Breast epithelium (tissue), 4 donors: ENCODE results near the gene AFF3. TPM values are rescaled to one million over a fixed set of nuclear protein-coding genes. Genes with fewer than 3 reads are reported as not detected.

ENCODE experiments used
- DNase-seq, 2 donors: peaks; one replicate each; pipeline ENCODE4 v3.0.0-alpha.2; 2019; ENCODE audit warnings: low spot score in 2 of 2
- H3K27ac ChIP-seq, 2 donors: fragments of 200-600 bp; sonication (generic) in 1 of 2; one replicate each; pipeline ENCODE4 v1.5.1; 2016 to 2019; ENCODE audit warnings: mild to moderate bottlenecking in 1 of 2
- H3K27me3 ChIP-seq, 2 donors: fragments of 200-600 bp; sonication (generic) in 1 of 2; one replicate each; pipeline versions ENCODE4 v1.5.1 to v1.6.0; 2017 to 2019; ENCODE audit warnings: control low read depth in 1 of 2, mild to moderate bottlenecking in 1 of 2
- H3K36me3 ChIP-seq: fragments of 200-600 bp; one replicate; pipeline ENCODE4 v1.5.1; 2019
- H3K4me1 ChIP-seq, 2 donors: fragments of 200-600 bp; sonication (generic); one replicate each; pipeline ENCODE4 v1.5.1; 2016 to 2019; ENCODE audit warnings: control low read depth in 1 of 2
- H3K4me3 ChIP-seq, 3 donors: fragments of 200-600 bp; sonication (generic); 1 replicate in 2 of 3; 2 replicates in 1 of 3; pipeline ENCODE4 v1.5.1; 2016 to 2019; ENCODE audit warnings: mild to moderate bottlenecking in 3 of 3, moderate library complexity in 2 of 3
- H3K9me3 ChIP-seq, 2 donors: fragments of 200-600 bp; sonication (generic) in 1 of 2; one replicate each; pipeline ENCODE4 v1.5.1; 2016 to 2019; ENCODE audit warnings: control low read depth in 1 of 2
- CTCF ChIP-seq, 3 donors: fragments of 450-650 bp; IDR thresholded peaks; one replicate each; pipeline ENCODE4 v1.5.1; 2016 to 2017; ENCODE audit warnings: antibody characterized with exemption in 3 of 3, mild to moderate bottlenecking in 3 of 3, moderate library complexity in 3 of 3
- POLR2A ChIP-seq: fragments of 450-650 bp; IDR thresholded peaks from one replicate; pipeline ENCODE4 v1.6.1; 2016; ENCODE audit warnings: antibody characterized with exemption, mild to moderate bottlenecking, moderate library complexity
- POLR2AphosphoS5 ChIP-seq, 3 donors: sonication (generic); formaldehyde crosslinking; IDR thresholded peaks; one replicate each; pipeline ENCODE4 v1.6.1; 2017; ENCODE audit warnings: antibody characterized with exemption in 3 of 3
- intact Hi-C: fragments of 100-400 bp; cut with DNase I; formaldehyde crosslinking; loops from one replicate; pipeline ENCODE4 v1.15.1; 2023; ENCODE audit warnings: low total_unique reads
- total RNA-seq, 3 donors: library from RNA; depleted of rRNA; stranded (reverse); fragments of >200 nt; gene quantifications; one replicate each; pipeline ENCODE4 v1.1.0, GENCODE V29; 2016

AFF3 gene
- total RNA-seq, 3 donors from 2014 or later = 8.2 to 116 (median 63.6) TPM

- Histone ChIP-seq H3K4me1 (no peaks in the 10 kb centered on the region), H3K4me3 (no peak overlapping the region), H3K9me3 (no peaks in the 10 kb centered on the region), H3K27me3 (no peaks in the 10 kb centered on the region), H3K36me3 (no peaks in the 10 kb centered on the region), H3K27ac (no peak overlapping the region)
- intact Hi-C loops = no loop called here
- no peak for DNase-seq
- TF ChIP-seq POLR2A (no peak), CTCF (IDR thresholded peaks at IDR 0.05) (no peak), POLR2AphosphoS5 (IDR thresholded peaks at IDR 0.05) (no peak)
Observed at GRCh38 chr2:99834426-99834825, 308.0 kb downstream of the AFF3 start.

GRCh38 chr2:99833586-99834201 is 308.7 kb downstream of the AFF3 start:
- intact Hi-C loops = no loop called here
- no peak for DNase-seq
- Histone ChIP-seq H3K27ac (no peak overlapping the region), H3K36me3 (no peaks in the 10 kb centered on the region), H3K4me3 (no peak overlapping the region), H3K27me3 (no peaks in the 10 kb centered on the region), H3K9me3 (no peaks in the 10 kb centered on the region), H3K4me1 (no peaks in the 10 kb centered on the region)
- no peak for TF ChIP-seq POLR2AphosphoS5 (IDR thresholded peaks at IDR 0.05)
- no peak for TF ChIP-seq POLR2A
- no peak for TF ChIP-seq CTCF (IDR thresholded peaks at IDR 0.05)

- Histone ChIP-seq H3K4me3 (no peak overlapping the region), H3K27ac (no peak overlapping the region), H3K36me3 (no peaks in the 10 kb centered on the region), H3K9me3 (no peaks in the 10 kb centered on the region), H3K4me1 (no peaks in the 10 kb centered on the region), H3K27me3 (no peaks in the 10 kb centered on the region)
- no peak for DNase-seq
- intact Hi-C loops = no loop called here
- TF ChIP-seq POLR2A (no peak), POLR2AphosphoS5 (IDR thresholded peaks at IDR 0.05) (no peak), CTCF (IDR thresholded peaks at IDR 0.05) (no peak)
Observed at GRCh38 chr2:99832926-99833325, 309.5 kb downstream of the AFF3 start.

- DNase-seq = no peak
- no peaks in the 10 kb centered on the region for H3K27me3 ChIP-seq
- H3K4me1 ChIP-seq = no peaks in the 10 kb centered on the region
- H3K4me3 ChIP-seq = no peak overlapping the region
- no peak overlapping the region for H3K27ac ChIP-seq
- TF ChIP-seq POLR2A (no peak), POLR2AphosphoS5 (IDR thresholded peaks at IDR 0.05) (no peak), CTCF (IDR thresholded peaks at IDR 0.05) (no peak)
- no peaks in the 10 kb centered on the region for H3K36me3 ChIP-seq
- H3K9me3 ChIP-seq = no peaks in the 10 kb centered on the region
- intact Hi-C loops = no loop called here
Observed at GRCh38 chr2:99831772-99832171, 310.6 kb downstream of the AFF3 start.

GRCh38 chr2:99827296-99827999 is 314.9 kb downstream of the AFF3 start:
- TF ChIP-seq POLR2AphosphoS5 (IDR thresholded peaks at IDR 0.05) = no peak
- TF ChIP-seq POLR2A = no peak
- no peak for TF ChIP-seq CTCF (IDR thresholded peaks at IDR 0.05)
- H3K36me3 ChIP-seq = no peaks in the 10 kb centered on the region
- H3K4me1 ChIP-seq = no peaks in the 10 kb centered on the region
- intact Hi-C loops = no loop called here
- DNase-seq = no peak
- no peak overlapping the region for H3K4me3 ChIP-seq
- H3K9me3 ChIP-seq = no peaks in the 10 kb centered on the region
- no peak overlapping the region for H3K27ac ChIP-seq
- no peaks in the 10 kb centered on the region for H3K27me3 ChIP-seq
